ENCODE measurements around the gene MX1. TPM values are rescaled to one million over a fixed set of nuclear protein-coding genes. Genes with fewer than 3 reads are reported as not detected.

MX1 gene
- total RNA-seq, 1 experiment from 2014 or later: 2.0 TPM

DNA sequence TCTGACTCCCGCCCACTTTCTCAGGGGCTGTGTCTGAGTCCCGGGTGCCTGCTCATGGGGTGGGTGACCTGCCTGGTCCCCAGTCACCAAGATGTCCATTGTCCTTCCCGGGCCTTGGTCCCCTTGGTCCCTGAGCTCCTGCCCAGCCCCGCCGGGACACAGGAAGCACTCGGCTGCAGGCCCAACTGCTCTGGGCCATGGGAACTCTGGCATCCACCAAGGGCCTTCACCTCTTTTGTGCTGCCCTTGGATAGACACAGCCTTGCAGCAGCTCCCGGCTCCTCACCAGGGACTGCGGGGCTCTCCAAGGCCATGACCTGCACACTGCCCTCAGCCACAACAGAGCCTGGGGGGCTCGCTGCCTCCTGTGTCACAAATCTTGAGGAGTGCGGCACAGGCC, 22.1 kb upstream of the MX1 start (continued):
- TF ChIP-seq, protein P1, sequence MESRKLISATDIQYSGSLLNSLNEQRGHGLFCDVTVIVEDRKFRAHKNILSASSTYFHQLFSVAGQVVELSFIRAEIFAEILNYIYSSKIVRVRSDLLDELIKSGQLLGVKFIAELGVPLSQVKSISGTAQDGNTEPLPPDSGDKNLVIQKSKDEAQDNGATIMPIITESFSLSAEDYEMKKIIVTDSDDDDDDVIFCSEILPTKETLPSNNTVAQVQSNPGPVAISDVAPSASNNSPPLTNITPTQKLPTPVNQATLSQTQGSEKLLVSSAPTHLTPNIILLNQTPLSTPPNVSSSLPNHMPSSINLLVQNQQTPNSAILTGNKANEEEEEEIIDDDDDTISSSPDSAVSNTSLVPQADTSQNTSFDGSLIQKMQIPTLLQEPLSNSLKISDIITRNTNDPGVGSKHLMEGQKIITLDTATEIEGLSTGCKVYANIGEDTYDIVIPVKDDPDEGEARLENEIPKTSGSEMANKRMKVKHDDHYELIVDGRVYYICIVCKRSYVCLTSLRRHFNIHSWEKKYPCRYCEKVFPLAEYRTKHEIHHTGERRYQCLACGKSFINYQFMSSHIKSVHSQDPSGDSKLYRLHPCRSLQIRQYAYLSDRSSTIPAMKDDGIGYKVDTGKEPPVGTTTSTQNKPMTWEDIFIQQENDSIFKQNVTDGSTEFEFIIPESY (IDR thresholded peaks at IDR 0.05; ENCODE audit: extremely low read depth, insufficient replicate concordance, low read length): no peak
- no peak for TF ChIP-seq EGR1 (IDR thresholded peaks at IDR 0.05; ENCODE audit: low read depth)

DNA sequence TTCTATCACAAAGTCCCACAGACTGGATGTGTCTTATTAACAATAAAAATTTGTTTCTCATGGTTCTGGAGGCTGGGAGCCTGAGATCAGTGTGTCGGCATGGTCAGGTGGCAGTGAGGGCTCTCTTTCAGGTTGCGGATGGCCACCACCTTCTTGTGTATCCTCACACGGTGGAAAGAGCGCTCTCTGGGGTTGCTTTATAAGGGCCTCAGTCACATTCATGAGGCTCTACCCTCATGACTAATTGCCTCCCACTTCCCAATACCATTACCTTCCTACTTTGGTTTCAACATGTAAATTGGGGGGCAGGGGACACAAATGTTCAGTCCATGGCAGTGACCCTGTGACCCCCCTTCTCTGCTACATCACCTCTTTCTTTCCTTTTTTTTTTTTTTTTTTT, 20.7 kb upstream of the MX1 start:
- ChIA-PET RAD21 (ENCODE audit: low non-redundant PET in 1 of 2, low total read pairs in 2 of 2, uncharacterized antibody in 2 of 2, unreplicated experiment in 2 of 2) (no interaction called here), CTCF (no interaction called here), POLR2A (no interaction called here)
- H3K9me3 ChIP-seq (ENCODE audit: control insufficient read depth in 1 of 2, insufficient read depth in 1 of 2, low read depth in 1 of 2, low read length in 2 of 2): no peaks in the 10 kb centered on the region
- intact Hi-C loops (cut with micrococcal nuclease): no loop called here
- ATAC-seq (no peak), DNase-seq (ENCODE audit: low read depth, low spot score) (no peak)
- peaks cover 35% of the 10 kb centered on the region for H3K27me3 ChIP-seq (ENCODE audit: insufficient read depth, low read length)
- H4K20me1 ChIP-seq (ENCODE audit: insufficient read depth): no peaks in the 10 kb centered on the region
- no peak overlapping the region for H3K27ac ChIP-seq (ENCODE audit: low read depth, low read length)
- no peak overlapping the region for H2AFZ ChIP-seq (ENCODE audit: low read depth, low read length, poor library complexity, severe bottlenecking)
- H3K4me1 ChIP-seq (ENCODE audit: control insufficient read depth in 1 of 2, insufficient read depth in 2 of 2, low read length in 2 of 2): no peaks in the 10 kb centered on the region
- no peak overlapping the region for H3K4me2 ChIP-seq (ENCODE audit: low read length)
- no peaks in the 10 kb centered on the region for H3K9me2 ChIP-seq (ENCODE audit: insufficient read depth)
- no TSS peak for BruUV-seq (replicated peaks)
- TF ChIP-seq POLR2A (IDR thresholded peaks at IDR 0.05; ENCODE audit: borderline replicate concordance, extremely low read depth, insufficient read depth, insufficient read length) (no peak), SRF (IDR thresholded peaks at IDR 0.05; ENCODE audit: low read depth) (no peak), JUND (IDR thresholded peaks at IDR 0.05) (no peak), ELF1 (IDR thresholded peaks at IDR 0.05; ENCODE audit: borderline replicate concordance, low read depth) (no peak), RAD21 (IDR thresholded peaks at IDR 0.05; ENCODE audit: low read depth) (no peak)
- TF ChIP-seq, protein P1 (IDR thresholded peaks at IDR 0.05; ENCODE audit: extremely low read depth, insufficient replicate concordance, low read length): no peak
- no peak overlapping the region for H3K4me3 ChIP-seq (replicated peaks in 1 of 2; ENCODE audit: low read depth in 1 of 2, low read length in 2 of 2)
- H3K36me3 ChIP-seq (ENCODE audit: control insufficient read depth in 1 of 2, insufficient read depth in 2 of 2, low read length in 2 of 2): no peaks in the 10 kb centered on the region
- H3K79me2 ChIP-seq (ENCODE audit: insufficient read depth, low read length): no peaks in the 10 kb centered on the region
- no peak overlapping the region for H3K9ac ChIP-seq (ENCODE audit: low read length)
